Activated CD4-positive, CD25-positive, alpha-beta regulatory T cell treated with anti-CD3 and anti-CD28 coated beads, Interleukin-2, amount 50 U/mL, for 72 hours (primary cell): Measurements from ENCODE around the gene DIAPH2.

Source experiments
- DNase-seq: peaks from one replicate; pipeline ENCODE4 v3.0.0; 2021

The DIAPH2 gene

GRCh38 chrX:97522307-97522706 lies 837.7 kb downstream of the DIAPH2 start:
- no peak for DNase-seq

- no peak for DNase-seq
Measured at GRCh38 chrX:97524340-97524739, 839.7 kb downstream of the DIAPH2 start.

DNA sequence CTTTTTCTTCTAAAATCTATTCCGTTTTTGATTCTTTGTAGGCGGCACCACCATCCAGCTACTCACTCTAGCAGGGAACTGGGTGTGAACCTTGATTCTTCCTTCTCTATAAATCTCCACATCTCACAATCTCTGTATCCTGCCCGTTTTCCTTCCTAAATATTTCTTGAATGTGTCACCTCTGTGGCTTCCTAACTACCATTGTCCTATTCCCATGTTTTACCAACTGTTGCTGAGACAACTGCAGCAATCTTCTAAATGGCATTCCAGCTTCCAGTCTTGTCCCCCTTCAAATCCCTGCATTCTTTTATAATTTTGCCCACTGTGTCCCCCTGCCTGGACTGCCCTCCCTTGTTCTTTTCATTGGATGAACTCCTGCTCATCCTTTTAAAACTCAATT lies 840.4 kb downstream of the DIAPH2 start:
- DNase-seq = no peak

DNA sequence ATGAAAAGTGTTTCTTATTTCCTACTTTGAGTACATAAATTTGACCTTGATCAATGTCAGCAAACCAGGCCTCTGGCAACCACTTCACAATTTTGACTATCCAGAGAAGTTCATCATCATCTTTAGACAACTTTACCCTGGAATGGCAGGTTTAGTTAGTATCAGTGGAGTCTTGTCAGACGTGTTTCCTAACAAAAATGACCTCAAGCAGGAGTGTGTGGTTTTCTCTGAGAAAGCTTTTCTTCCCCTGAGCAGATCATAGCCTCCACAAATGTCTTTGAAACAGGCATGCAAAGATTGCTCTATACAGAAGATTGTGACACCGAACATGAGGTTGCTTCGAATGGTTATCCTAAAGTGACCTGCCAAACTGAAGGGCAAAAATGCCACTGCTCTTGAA lies 841.3 kb downstream of the DIAPH2 start:
- no peak for DNase-seq

DNA sequence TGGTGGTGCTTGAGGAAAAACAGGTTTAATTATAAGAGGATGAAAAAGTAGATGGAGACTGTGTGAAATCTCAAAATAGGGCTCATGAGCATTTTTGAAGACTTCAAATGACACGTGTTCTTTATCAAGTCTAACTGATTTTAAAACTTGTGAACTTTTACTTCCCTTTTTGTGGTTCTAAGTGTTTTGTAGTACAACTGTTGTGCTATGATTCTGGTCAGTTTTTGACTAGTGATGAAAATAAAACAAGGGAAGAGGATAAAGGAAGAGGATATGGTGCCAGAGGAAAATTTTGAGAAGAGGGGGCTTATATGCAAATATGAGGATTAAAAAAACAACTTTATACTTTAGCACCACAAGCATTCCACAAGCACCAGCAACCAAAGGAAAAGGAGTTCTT lies 843.1 kb downstream of the DIAPH2 start:
- DNase-seq = no peak

- DNase-seq = no peak
Measured at GRCh38 chrX:97529536-97530200, 845.0 kb downstream of the DIAPH2 start.

GRCh38 chrX:97531825-97532224 lies 847.2 kb downstream of the DIAPH2 start:
- no peak for DNase-seq

- no peak for DNase-seq
Measured at GRCh38 chrX:97538745-97539144, 854.1 kb downstream of the DIAPH2 start.

GRCh38 chrX:97539970-97540519 lies 855.4 kb downstream of the DIAPH2 start:
- no peak for DNase-seq

DNA sequence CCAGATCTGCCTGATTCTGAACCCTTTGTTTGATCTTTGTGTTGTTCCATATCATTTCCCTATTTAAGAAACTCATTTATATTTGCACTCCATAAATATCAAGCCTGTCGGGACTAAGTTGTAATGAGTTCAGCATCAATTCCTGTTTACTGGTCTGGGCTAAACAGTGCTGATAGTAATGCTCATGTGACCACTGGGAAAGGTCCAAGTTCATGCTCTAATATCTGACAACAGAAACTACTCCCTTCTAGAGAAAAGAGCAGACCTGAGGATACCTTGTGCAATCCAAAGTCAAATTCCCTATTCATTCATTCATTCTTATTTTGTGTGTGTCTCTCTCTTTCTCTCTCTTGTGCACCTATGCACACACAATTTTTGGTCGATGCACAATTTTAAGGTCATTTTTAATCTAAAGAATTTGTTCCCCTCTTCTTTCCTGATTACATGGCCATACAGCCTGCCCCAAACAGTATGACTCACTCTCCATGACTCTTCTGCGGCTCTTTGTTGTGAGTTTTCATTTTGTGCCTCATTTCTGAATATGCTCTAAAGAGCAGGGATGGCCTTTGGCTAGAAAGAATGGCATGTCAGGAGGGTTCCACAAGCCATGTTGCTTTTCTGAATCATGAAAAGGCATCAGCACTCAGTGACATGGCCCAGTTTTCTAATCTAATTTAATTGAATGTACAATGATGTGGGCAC lies 863.4 kb downstream of the DIAPH2 start:
- DNase-seq = no peak

- no peak for DNase-seq
Measured at GRCh38 chrX:97551821-97552220, 867.2 kb downstream of the DIAPH2 start.

DNA sequence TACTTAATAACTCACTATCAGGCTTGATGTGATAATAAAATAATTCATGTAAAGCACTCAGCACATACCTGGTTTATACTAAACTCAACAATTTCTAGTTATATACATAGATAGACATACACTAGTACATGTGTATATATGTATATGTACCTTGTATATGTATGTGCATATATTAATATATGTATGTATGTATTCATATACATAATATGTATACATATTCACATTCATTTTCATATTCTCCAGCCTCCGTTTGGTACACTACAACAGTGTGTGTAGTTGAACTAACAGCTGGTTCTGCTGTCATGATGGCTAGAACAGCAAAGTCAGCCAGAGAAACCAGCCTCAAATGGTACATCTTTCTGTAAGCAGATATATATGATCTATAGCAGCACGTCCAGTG lies 869.2 kb downstream of the DIAPH2 start:
- no peak for DNase-seq

- no peak for DNase-seq
Measured at GRCh38 chrX:97556359-97556758, 871.7 kb downstream of the DIAPH2 start.

- DNase-seq = peak; percentile 34
Measured at GRCh38 chrX:97563531-97564133, 879.0 kb downstream of the DIAPH2 start.

DNA sequence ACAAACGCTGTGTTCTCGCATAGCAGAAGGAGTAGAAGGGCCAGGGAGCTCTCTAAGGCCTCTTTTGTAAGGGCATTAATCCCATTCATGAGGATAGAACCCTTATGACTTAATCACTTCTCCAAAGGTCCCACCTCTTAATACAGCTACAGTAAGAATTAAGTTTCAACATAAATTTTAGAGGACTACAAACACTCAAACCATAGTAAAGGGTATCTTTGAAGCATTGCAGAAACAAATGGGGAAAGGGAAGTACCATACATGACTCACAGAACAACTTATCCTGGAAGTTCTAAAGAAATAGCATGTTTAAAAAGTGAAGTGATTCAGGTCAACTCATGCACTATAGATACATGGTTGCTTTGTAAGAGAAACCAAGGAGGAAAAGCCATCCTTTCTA lies 879.9 kb downstream of the DIAPH2 start:
- no peak for DNase-seq

DNA sequence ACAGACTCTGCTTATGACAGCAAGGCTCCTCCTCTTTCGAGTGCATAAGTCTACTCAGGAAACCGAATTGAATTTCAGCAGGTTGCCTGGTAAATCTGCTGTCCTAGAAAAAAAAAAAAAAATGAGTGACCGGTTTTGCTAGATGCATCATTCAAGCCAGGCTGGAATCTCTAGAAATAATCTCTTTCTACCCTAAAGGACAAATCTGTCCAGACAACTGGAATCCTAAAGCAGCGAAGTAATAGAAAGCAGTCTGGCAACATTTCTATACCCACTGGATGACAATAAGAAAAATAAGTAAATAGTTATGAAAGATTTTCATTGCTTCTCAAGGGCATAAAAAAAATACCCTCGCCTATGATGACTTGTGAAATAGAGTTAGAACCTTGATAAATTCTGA lies 902.5 kb downstream of the DIAPH2 start:
- no peak for DNase-seq

DNA sequence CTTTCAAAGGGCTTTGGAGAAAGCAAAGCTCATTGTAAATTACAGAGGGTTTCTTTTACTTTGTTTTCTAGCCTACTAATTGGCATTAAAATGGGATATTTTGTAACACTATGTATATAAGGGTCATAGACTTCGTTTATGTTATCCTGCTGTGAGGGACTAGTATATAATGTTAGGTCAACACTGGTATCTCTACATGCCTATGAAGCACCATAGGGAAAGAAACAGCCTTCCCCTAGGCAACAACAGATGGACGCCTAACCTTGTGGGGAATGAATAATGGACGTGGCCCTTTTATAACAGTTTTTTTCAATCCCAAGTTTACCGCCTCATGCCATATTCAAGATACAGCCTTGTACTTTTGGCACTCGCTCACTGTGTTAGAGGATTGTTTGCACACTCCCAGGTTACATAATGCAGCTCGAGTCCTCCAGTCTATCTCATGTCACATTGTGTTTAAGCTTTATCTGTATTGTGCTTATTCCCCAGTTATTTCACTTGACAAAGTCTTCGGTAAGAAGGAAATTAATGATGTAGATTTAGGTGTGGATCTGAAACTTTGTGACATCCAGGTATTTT lies 910.1 kb downstream of the DIAPH2 start:
- no peak for DNase-seq

- DNase-seq = no peak
Measured at GRCh38 chrX:97597954-97598353, 913.3 kb downstream of the DIAPH2 start.

DNA sequence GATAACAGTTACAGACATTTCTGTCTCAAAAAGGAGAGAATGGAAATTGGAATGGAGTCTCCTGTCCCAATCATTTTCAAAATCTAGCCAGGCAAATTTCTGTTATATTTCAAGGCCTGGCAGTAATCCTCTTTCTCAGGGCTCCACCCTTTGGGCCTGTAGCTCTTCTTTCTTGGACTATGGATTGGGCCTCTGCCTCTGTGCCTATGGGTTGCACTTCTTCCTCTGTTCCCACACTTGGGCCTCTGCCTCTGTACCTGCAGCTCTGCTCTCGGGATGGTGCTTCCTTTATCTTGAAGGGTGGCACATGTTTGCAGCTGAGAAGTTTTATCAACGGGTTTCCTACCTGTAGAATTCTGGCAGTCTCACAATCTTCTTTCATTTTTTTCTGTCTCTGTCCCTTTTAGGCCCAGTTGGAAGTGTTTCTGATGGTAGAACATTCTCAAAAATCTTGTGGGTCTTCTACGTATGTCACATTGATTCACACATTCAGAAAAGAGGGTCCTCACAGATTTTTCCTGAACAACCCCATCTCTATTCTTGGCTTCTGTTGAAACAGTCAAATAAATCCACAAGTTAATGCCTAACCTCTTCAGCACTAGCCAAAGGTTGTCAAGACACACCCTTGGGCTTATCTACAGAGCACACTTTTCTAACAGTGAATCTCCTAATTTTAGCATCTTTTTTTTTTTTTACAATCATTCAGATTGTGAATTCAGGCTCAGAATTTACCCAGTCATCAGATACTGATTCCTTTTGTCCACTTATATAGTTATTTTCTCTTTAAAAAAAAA lies 918.0 kb downstream of the DIAPH2 start:
- no peak for DNase-seq

GRCh38 chrX:97605271-97605670 lies 920.6 kb downstream of the DIAPH2 start:
- DNase-seq = no peak

DNA sequence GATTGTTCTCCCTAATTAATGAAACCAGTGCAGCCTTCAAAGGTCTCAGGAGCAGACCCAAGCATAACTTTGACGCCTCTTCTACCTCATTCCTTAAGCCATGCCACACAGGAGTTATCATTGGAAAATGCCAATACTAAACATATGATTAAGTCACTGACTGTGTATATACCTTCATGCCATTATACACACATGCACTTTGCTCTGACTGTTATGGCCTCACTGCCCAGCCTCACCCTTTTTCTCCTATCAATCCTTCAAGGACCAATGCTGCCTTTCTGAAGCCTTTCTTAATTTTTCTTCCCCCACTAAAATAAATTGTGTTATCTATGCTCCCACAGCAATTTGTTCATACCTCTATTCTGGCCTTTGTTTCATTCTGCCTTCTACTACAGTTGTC lies 924.7 kb downstream of the DIAPH2 start:
- DNase-seq = no peak

DNA sequence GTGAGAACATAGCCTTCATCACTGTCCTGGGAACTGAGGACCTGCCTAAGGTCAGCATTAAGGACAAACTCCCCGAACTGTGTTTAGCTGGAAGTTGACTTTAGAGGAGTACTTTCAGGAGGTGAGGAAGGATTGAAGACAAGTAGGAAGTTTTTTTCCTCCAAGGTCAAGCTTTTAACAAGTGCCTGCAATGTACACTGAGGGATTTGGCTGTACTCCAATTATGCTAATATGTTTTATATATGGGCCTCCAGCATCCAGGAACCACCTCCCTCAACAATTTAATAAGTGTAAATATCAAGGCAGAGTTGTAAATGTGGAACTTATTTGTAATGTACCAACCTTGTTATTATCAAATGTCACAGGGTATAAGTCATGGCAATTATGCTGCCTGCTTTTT lies 925.3 kb downstream of the DIAPH2 start:
- no peak for DNase-seq
